ENCODE measurements around the gene PRR5. TPM values are rescaled to one million over a fixed set of nuclear protein-coding genes. Genes with fewer than 3 reads are reported as not detected.

Gene PRR5
- total RNA-seq, 1 experiment from 2014 or later, result 11.8 TPM

GRCh38 chr22:44743247-44743646, 41.2 kb downstream of the PRR5 start:
- no peak for DNase-seq
- no peaks in the 10 kb centered on the region for H3K79me2 ChIP-seq (ENCODE audit: insufficient read depth, low read length)
- H2AK5ac ChIP-seq (ENCODE audit: insufficient read length, low read length), result no peak overlapping the region
- no peaks in the 10 kb centered on the region for H3K23me2 ChIP-seq (ENCODE audit: insufficient read length, low read depth, low read length, poor library complexity, severe bottlenecking)
- H3K4me1 ChIP-seq (ENCODE audit: insufficient read depth, low read length), result peaks cover 4% of the 10 kb centered on the region; the same call in 1 of the 2 replicates
- H3K9ac ChIP-seq (ENCODE audit: extremely low read depth, insufficient read length, low read length), result no peak overlapping the region
- peaks cover 39% of the 10 kb centered on the region for H3K27me3 Mint-ChIP-seq (ENCODE audit: low read depth)
- H2BK15ac ChIP-seq (ENCODE audit: low read depth, low read length), result no peak overlapping the region
- H3K23ac ChIP-seq (ENCODE audit: insufficient read length, low read depth, low read length), result no peak overlapping the region
- no peak overlapping the region for H3K27ac ChIP-seq (ENCODE audit: insufficient read length, low read depth, low read length)
- no peak overlapping the region for H3K4ac ChIP-seq (ENCODE audit: low read depth, low read length)
- no peaks in the 10 kb centered on the region for H3K9me3 ChIP-seq (ENCODE audit: control insufficient read depth, low read depth, low read length)
- H2BK20ac ChIP-seq (ENCODE audit: low read depth, low read length, poor library complexity, severe bottlenecking), result no peak overlapping the region
- H3K36me3 Mint-ChIP-seq (ENCODE audit: insufficient read depth in 1 of 3, low read depth in 3 of 3), result no peaks in the 10 kb centered on the region; a peak in 1 of 7 replicates
- H3K27ac Mint-ChIP-seq, result no peak overlapping the region
- H4K8ac ChIP-seq (replicated peaks; ENCODE audit: insufficient read length, low read depth, low read length), result no peak overlapping the region
- no peaks in the 10 kb centered on the region for H4K20me1 ChIP-seq (ENCODE audit: control insufficient read depth, insufficient read depth, insufficient read length)
- no peak overlapping the region for H2BK12ac ChIP-seq (ENCODE audit: insufficient read length, low read depth, low read length)
- no peak overlapping the region for H2BK120ac ChIP-seq (ENCODE audit: low read depth, low read length, poor library complexity, severe bottlenecking)
- no peak overlapping the region for H4K91ac ChIP-seq (ENCODE audit: insufficient read length, low read depth, low read length)
- no peak overlapping the region for H3K14ac ChIP-seq (ENCODE audit: insufficient read depth, low read length)
- no peak overlapping the region for H3K56ac ChIP-seq (ENCODE audit: insufficient read length, low read depth, low read length)
- no CpG with 5 or more reads among the region's 11 CpGs for WGBS (ENCODE audit: extremely low coverage, insufficient read length, low lambda C conversion rate)
- no peaks in the 10 kb centered on the region for H3K27me3 ChIP-seq (ENCODE audit: insufficient read depth, low read length)
- TF ChIP-seq CTCF (conservative IDR thresholded peaks at IDR 0.05), result no peak
- H3K4me1 Mint-ChIP-seq, result peaks cover 22 to 32% of the 10 kb centered on the region in 2 experiments
- no peak overlapping the region for H3K4me2 ChIP-seq (ENCODE audit: insufficient read depth, insufficient read length, low read length)
- H2AFZ ChIP-seq (ENCODE audit: low read length), result no peak overlapping the region
- no peaks in the 10 kb centered on the region for H3K79me1 ChIP-seq (ENCODE audit: insufficient read depth, low read depth, low read length, poor library complexity, severe bottlenecking)
- H3K9me3 Mint-ChIP-seq, result 0 out of 5 replicates have a peak, but pooled peaks cover 0 to 2% of the 10 kb centered on the region in 2 experiments
- H4K5ac ChIP-seq (ENCODE audit: insufficient read length, low read depth, low read length), result no peak overlapping the region
- no peak overlapping the region for H3K18ac ChIP-seq (ENCODE audit: insufficient read length, low read depth, low read length)
- H3T11ph ChIP-seq (ENCODE audit: low read length), result no peak overlapping the region
- H2BK5ac ChIP-seq (ENCODE audit: insufficient read length, low read length), result no peak overlapping the region
- H3K4me3 Mint-ChIP-seq, result no peak overlapping the region
